GM21528 (cell line): ENCODE measurements around the gene RCBTB1.
"Not testable (repeated sequence)": the region's sequence is repeated elsewhere in the genome, so short reads cannot be mapped to it uniquely, and the experiment has no call there.

Source experiments
- ATAC-seq: cut with Tn5 transposase; IDR thresholded peaks from one replicate; pipeline ENCODE4 v1.9.1; 2021; ENCODE audit warnings: mild to moderate bottlenecking, moderate library complexity; ENCODE audit not compliant: unreplicated experiment, low FRiP score

The RCBTB1 gene

GRCh38 chr13:49527123-49527522, 58.2 kb downstream of the RCBTB1 start:
- no peak for ATAC-seq

DNA sequence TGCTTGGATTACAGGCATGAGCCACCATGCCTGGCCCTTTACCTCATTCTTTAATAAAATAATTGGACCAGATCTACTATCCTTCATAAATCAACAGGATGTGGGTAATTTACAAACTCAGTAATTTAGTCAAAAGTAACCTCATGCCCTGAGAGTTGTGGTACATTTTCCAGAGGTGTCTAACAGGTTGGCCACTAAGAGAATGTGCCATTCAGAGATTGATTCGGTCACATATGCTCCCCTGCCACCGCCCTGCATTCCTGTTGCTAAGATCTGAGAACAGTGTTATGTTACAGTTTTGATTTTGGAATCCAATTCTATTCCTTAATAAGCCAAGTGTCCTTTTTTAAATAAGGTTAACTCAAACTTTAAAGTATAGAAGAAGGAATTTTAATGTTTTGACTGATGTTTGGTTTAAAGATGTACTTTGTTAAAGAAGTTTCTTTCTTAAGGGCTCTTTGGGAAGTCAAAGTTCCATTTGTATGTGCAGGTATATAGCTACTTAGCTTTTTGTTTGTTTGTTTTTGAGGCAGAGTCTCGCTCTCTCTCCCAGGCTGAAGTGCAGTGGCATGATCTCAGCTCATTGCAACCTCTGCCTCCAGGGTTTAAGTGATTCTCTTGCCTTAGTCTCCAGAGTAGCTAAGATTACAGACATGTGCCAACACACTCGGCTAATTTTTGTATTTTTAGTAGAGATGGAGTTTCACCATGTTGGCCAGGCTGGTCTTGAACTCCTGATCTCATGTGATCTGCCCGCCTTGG, 60.4 kb downstream of the RCBTB1 start:
- ATAC-seq = no peak

- no peak for ATAC-seq
These were observed 64.1 kb downstream of the RCBTB1 start for GRCh38 chr13:49521224-49521623.

- no peak for ATAC-seq
These were observed 67.9 kb downstream of the RCBTB1 start for GRCh38 chr13:49517461-49517860.

DNA sequence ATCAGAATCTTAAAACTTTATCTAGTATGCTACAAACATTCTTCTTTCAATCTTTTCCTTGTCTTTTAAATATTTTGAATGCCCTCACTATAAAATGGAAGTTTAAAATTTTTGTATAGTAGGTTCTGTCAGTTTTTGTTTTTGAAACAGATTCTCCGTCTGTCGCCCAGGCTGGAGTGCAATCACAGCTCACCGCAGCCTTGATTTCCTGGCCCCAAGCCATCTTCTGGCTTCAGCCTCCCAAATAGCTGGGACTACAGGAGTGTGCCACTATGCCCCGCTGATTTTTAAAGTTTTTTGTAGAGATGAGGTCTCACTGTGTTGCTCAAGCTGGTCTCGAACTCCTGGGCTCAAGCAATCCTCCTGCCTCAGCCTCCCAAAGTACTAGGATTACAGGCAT, 68.9 kb downstream of the RCBTB1 start:
- ATAC-seq = no peak

DNA sequence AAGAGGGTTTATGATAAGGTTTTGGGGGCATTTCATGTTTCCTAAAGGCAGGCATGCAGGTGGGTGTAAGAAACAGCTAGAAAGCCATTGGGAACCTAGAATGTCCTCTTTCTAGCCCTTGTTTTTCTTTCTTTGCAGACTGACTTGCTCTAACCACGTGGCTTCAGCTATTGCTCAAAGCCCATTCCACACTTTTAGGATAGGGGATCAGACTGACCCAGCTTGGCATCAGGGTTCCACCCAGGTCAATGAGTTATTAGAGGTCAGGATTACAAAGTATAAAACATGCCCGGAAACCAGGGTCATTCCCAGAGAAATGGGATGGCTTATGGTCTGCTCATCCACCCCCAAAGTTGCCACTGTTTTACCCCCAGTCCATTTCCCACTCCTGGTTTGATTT, 72.8 kb downstream of the RCBTB1 start:
- ATAC-seq = no peak

DNA sequence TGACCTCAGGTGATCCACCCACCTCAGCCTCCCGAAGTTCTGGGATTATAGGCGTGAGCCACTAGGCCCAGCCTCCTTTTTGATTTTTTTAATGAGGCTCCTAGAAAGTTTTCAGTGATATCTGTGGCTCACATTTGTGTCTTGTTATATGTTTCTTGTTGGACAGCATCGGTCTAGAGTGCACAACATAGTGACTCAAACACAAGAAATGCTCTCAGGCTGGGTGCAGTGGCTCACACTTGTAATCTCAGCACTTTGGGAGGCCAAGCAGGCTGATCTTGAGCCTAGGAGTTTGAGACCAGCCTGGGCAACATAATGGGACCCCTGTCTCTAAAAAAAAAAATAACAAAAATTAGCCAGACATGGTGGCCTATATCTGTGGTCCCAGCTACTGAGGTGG, 81.4 kb downstream of the RCBTB1 start:
- no peak for ATAC-seq

DNA sequence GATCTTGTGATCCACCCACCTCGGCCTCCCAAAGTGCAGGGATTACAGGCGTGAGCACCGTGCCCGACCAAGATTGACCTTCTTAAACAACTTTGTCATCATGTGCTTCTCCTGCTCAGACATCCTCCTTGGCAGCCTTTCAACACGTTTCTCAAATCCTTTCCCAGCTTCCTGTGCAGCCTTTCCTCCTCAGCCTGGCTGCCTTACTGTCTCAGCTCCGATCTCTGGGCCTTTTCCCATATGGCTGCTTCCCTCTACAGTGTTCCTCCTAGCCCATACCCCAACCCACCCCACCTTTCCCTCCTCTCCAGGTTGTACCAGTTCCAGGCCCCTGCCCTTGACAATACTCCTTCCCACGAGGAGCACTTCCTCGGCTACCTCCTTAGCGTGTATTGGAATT, 82.4 kb downstream of the RCBTB1 start:
- no peak for ATAC-seq

- ATAC-seq = no peak
These were observed 85.3 kb downstream of the RCBTB1 start for GRCh38 chr13:49499889-49500660.

DNA sequence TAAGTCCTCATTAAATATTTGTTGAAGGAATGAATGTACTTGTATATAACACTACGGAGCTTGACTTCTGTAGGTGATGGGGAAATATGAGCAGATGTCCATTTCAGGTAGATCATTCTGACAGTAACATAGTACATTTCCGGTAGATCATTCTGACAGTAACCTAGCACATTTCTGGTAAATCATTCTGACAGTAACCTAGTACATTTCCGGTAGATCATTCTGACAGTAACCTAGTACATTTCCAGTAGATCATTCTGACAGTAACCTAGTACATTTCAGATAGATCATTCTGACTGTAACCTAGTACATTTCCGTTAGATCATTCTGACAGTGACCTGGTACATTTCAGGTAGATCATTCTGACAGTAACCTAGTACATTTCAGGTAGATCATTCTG, 87.2 kb downstream of the RCBTB1 start:
- ATAC-seq = no peak

- ATAC-seq = no peak
These were observed 88.1 kb downstream of the RCBTB1 start for GRCh38 chr13:49497272-49497671.

DNA sequence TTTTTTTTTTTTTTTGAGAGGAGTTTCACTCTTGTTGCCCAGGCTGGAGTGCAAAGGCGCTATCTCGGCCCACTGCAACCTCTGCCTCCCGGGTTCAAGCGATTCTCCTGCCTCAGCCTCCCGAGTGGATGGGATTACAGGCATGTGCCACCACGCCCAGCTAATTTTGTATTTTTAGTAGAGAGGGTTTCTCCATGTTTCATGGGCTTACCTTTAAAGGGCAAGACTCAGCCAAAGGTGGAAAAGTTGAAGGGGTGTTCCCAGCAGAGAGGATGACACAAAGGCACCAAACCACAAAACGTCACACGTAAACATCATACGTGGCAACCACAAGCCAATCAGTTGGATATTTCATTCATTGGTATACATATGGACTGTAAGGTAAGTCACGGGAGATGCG, 88.5 kb downstream of the RCBTB1 start:
- not testable (repeated sequence) for ATAC-seq

GRCh38 chr13:49495783-49496762, 89.3 kb downstream of the RCBTB1 start, which contains the start of gene PHF11:
Gene PHF11 (plus strand): TSS chr13:49495953. CDS start chr13:49496002, 49 bp downstream.
- ATAC-seq = peak; percentile 84

GRCh38 chr13:49494645-49495044, 90.7 kb downstream of the RCBTB1 start:
- no peak for ATAC-seq

GRCh38 chr13:49488563-49488962, 96.8 kb downstream of the RCBTB1 start:
- ATAC-seq = no peak
